Omental fat pad (tissue), 4 donors: Measurements from ENCODE around the gene ALKBH6. TPM values are rescaled to one million over a fixed set of nuclear protein-coding genes. Genes with fewer than 3 reads are reported as not detected.
"Not testable (repeated sequence)": the region's sequence is repeated elsewhere in the genome, so short reads cannot be mapped to it uniquely, and the experiment has no call there.

Source experiments
- ATAC-seq: fragments of 150-250 bp; one replicate; pipeline ENCODE4 v1.9.1; 2016; ENCODE audit warnings: mild to moderate bottlenecking, moderate library complexity; ENCODE audit not compliant: low FRiP score
- DNase-seq: peaks from one replicate; pipeline ENCODE4 v3.0.0-alpha.2; 2019; ENCODE audit warnings: low spot score
- total RNA-seq, 4 donors: library from RNA; depleted of rRNA; stranded (reverse); fragments of >200 nt; gene quantifications; one replicate each; pipeline ENCODE4 v1.1.0, GENCODE V29; 2016
- TF ChIP-seq, protein P1 (sequence below), 3 donors: fragments of 450-650 bp; IDR thresholded peaks; one replicate each; pipeline ENCODE4 v1.5.1; 2016 to 2017; ENCODE audit warnings: antibody characterized with exemption in 3 of 3, mild to moderate bottlenecking in 3 of 3, moderate library complexity in 2 of 3

Gene ALKBH6
- total RNA-seq, 4 donors from 2014 or later, result 13.6 to 21.8 (median 16.1) TPM

DNA sequence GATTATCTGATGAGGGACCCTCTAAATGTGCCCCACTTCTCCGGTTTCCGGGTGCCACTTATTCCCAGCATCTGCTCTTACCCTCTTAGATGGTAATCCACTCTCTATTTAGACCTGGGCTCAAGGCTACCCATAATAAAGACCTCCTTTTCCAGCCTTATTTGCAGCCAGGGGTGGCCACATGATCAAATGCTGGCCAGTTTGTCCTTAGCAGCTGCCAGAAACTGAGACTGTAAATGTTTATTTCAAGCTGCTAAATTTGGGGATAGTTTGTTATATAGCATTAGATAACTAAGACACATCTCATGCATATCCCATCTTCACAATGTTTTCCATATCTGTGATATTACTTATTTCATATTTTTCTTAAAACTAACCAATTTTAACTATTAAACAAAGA is 29.9 kb upstream of the ALKBH6 start:
- no peak for ATAC-seq

DNA sequence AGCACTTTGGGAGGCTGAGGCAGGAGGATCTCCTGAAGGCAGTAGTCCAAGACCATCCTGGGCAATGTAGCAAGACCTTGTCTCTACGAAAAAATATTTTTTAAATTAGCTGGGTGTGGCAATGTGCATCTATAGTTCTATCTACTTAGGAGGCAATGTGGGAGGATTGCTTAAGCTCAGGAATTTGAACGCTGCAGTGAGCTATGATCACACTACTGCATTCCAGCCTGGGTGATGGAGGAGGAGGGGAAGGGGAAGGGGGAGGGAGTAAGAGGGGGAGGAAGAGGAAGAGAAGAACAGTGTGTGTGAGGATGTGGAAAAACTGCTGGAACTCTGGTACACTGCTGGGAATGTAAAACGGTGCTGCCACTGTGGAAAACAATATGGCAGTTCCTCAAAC is 27.8 kb upstream of the ALKBH6 start:
- peak; percentile 89 for ATAC-seq
- no peak for DNase-seq
- TF ChIP-seq, protein P1, sequence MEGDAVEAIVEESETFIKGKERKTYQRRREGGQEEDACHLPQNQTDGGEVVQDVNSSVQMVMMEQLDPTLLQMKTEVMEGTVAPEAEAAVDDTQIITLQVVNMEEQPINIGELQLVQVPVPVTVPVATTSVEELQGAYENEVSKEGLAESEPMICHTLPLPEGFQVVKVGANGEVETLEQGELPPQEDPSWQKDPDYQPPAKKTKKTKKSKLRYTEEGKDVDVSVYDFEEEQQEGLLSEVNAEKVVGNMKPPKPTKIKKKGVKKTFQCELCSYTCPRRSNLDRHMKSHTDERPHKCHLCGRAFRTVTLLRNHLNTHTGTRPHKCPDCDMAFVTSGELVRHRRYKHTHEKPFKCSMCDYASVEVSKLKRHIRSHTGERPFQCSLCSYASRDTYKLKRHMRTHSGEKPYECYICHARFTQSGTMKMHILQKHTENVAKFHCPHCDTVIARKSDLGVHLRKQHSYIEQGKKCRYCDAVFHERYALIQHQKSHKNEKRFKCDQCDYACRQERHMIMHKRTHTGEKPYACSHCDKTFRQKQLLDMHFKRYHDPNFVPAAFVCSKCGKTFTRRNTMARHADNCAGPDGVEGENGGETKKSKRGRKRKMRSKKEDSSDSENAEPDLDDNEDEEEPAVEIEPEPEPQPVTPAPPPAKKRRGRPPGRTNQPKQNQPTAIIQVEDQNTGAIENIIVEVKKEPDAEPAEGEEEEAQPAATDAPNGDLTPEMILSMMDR (IDR thresholded peaks at IDR 0.05), result no peak

More for the DNA sequence above, 29.9 kb upstream of the ALKBH6 start:
- TF ChIP-seq, protein P1 (IDR thresholded peaks at IDR 0.05), result no peak
- no peak for DNase-seq

DNA sequence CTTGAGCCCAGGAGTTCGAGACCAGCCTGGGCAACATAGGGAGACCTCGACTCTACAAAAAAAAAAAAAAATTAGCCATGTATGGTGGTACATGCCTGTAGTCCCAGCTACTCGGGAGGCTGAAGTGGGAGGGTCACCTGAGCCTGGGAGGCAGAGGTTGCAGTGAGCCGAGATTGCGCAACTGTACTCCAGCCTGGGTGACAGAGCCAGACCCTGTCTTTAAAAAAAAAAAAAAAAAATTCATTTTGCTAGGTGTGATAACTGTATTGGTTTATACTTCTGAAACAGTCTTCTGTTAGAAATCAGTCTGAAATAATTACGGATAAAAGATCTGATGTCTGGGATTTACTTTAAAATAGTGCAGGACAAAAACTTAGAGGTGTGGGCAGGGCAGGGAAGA is 27.1 kb upstream of the ALKBH6 start:
- not testable (repeated sequence) for DNase-seq, ATAC-seq

DNA sequence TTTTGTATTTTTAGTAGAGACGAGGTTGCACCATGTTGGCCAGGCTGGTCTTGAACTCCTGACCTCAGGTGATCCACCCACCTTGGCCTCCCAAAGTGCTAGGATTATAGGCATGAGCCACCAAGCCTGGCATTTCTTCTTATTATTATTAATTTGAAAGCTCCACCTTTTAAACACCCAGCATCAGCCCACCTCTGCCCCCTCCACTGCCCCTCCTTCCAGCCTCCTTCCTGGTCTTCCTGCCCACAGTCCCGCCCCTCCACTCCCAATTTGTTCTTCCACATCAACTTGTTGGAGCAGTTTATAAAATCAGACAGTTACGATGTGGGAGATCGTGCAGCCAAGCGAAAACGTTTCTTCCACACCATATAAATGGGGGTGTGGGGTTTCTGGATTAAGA is 26.5 kb upstream of the ALKBH6 start:
- TF ChIP-seq, protein P1 (IDR thresholded peaks at IDR 0.05), result no peak
- ATAC-seq (no peak), DNase-seq (no peak)

DNA sequence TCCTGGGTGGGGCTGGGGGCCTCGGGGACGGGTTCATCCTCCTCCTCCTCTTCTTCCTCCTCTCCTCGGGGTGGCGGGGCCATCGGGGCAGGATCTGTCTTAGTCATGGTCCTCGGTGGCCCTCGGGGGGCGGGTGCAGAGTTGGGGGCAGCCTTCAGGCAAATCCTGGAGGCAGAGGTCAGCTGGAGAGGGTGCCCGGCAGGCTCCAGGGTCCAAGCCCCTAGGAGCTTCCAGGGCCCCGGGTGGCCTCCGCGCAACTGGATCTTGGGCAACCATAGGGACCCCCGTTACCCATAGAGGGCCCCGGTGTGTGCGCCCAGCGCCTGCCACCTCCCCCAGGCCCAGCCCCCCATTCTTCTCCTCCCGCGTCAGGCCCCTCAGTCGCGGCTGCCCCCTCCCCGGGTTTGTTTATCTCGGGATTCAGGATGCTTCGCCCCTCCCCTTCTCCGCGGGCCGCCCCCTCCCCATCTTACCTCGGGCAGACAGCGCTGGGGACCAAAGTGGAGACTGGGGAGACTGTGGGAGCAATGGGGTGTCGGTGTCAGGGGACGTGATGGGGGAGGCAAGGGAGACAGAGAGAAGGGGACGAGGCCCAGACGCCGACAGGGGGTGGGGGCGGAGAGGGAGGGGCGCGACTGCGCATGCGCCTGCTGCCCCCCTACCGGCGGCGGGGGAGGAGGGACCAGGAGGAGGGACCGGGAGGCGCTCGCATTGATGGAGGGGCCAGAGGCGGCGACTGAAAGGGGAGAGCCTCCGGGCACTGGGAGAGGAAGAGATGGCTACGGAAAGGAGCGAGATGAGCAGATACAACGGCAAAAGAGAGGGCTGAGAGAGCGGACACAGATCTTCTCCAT is 18.5 kb upstream of the ALKBH6 start, which contains the start of gene CLIP3:
TSS of gene CLIP3 (minus strand) at position 623 of the 854 bp plus-strand sequence. CDS start at position 107, 516 bp downstream.
- TF ChIP-seq, protein P1 (IDR thresholded peaks at IDR 0.05), result no peak
- DNase-seq (no peak), ATAC-seq (peak; percentile 45)

DNA sequence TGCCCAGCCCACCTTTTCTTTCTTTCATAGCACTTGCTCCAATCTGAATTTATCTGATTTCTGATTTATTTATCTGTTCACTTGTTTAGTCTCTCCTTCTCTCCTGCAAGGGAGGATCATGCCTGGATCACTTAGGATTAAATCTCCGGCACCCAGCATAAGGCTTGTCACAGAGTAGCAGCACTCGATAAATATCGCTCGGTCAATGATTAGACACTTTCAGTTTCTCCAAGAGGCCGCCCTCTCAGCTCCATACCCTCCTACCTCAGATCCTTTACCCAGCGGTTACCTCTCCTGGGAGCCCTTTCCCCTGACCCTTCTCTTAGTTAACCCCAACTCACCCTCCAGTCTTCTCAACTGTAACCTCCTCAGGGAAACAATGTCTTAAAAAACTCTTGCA is 17.3 kb upstream of the ALKBH6 start:
- ATAC-seq, result no peak
- TF ChIP-seq, protein P1 (IDR thresholded peaks at IDR 0.05), result no peak
- no peak for DNase-seq

DNA sequence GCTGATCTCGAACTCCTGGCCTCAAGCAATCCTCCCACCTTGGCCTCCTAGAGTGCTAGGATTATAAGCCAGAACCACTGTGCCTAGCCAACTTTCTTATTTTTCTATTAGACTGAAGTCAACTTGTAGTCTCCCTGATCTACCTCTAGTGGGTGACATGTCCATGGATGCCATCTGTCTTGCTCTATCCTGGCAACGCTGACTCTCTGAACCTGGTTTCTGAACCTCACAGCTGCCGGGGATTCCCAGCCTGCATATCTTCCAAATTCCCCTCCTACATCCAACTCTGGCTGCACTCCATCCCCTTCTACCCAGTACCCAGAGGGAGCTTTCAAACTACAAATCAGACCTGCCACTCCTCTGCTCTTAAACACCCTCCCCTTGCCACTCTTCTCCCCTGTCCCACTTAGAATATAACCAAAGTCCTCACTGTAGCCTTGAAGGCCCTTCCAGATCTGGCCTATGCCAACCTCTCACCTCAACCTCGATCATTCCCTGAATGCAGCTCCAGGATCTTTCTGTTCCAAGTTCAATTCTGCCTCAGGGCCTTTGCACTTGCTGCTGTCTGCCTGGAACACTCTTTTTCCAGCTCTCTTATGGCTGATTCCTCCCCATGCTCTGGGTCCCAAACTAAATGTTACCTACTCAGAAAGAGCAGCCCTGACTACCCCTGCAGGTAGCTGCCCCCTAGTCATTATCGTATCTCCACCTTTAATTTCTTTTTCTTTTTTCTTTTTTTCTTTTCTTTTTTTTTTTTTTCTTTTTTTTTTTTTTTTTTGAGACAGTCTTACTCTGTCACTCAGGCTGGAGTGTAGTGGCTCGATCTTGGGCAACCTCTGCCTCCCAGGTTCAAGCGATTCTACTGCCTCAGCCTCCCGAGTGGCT is 16.5 kb upstream of the ALKBH6 start:
- DNase-seq (no peak), ATAC-seq (no peak)
- TF ChIP-seq, protein P1 (IDR thresholded peaks at IDR 0.05), result no peak
